ENCODE data around the gene GMDS.

The GMDS gene

GRCh38 chr6:2173203-2173961, 72.0 kb downstream of the GMDS start:
- no peak for DNase-seq

- DNase-seq, result no peak
Observed at GRCh38 chr6:2171728-2172127, 73.7 kb downstream of the GMDS start.

GRCh38 chr6:2168480-2168879, 76.9 kb downstream of the GMDS start:
- DNase-seq, result no peak

- DNase-seq, result no peak
Observed at GRCh38 chr6:2166717-2167116, 78.7 kb downstream of the GMDS start.

- no peak for DNase-seq
Observed at GRCh38 chr6:2165286-2165685, 80.1 kb downstream of the GMDS start.

- DNase-seq, result no peak
Observed at GRCh38 chr6:2164481-2164880, 80.9 kb downstream of the GMDS start.

GRCh38 chr6:2162079-2162445, 83.3 kb downstream of the GMDS start:
- DNase-seq, result no peak

- no peak for DNase-seq
Observed at GRCh38 chr6:2158596-2159271, 86.7 kb downstream of the GMDS start.

- DNase-seq, result no peak
Observed at GRCh38 chr6:2157441-2158127, 87.8 kb downstream of the GMDS start.

- no peak for DNase-seq
Observed at GRCh38 chr6:2155206-2155605, 90.2 kb downstream of the GMDS start.

- DNase-seq, result no peak
Observed at GRCh38 chr6:2149361-2150006, 95.9 kb downstream of the GMDS start.

GRCh38 chr6:2148748-2149147, 96.7 kb downstream of the GMDS start:
- no peak for DNase-seq

GRCh38 chr6:2147766-2148448, 97.5 kb downstream of the GMDS start:
- DNase-seq, result no peak

GRCh38 chr6:2147261-2147660, 98.1 kb downstream of the GMDS start:
- no peak for DNase-seq

- no peak for DNase-seq
Observed at GRCh38 chr6:2144210-2144609, 101.2 kb downstream of the GMDS start.

- DNase-seq, result no peak
Observed at GRCh38 chr6:2141644-2142290, 103.6 kb downstream of the GMDS start.

- no peak for DNase-seq
Observed at GRCh38 chr6:2140438-2141128, 104.8 kb downstream of the GMDS start.

- no peak for DNase-seq
Observed at GRCh38 chr6:2135401-2135800, 110.0 kb downstream of the GMDS start.

- DNase-seq, result no peak
Observed at GRCh38 chr6:2134554-2134953, 110.9 kb downstream of the GMDS start.

GRCh38 chr6:2133716-2134310, 111.6 kb downstream of the GMDS start:
- DNase-seq, result no peak

- no peak for DNase-seq
Observed at GRCh38 chr6:2132916-2133315, 112.5 kb downstream of the GMDS start.

All from activated CD8-positive, alpha-beta memory T cell treated with anti-CD3 and anti-CD28 coated beads for 24 hours (primary cell).